Measurements from ENCODE around the gene KIAA0513.

Gene KIAA0513

GRCh38 chr16:85078952-85079351 is 51.4 kb downstream of the KIAA0513 start:
- Histone ChIP-seq H3K36me3 (ENCODE audit: control insufficient read depth, insufficient read depth, low read length) (peaks cover 5% of the 10 kb centered on the region), H3K4me3 (replicated peaks; ENCODE audit: low read depth, low read length) (no peak overlapping the region), H3K27me3 (replicated peaks; ENCODE audit: control insufficient read depth, insufficient read depth, low read length) (no peaks in the 10 kb centered on the region)
- no peak for DNase-seq (ENCODE audit: extremely low read depth, insufficient read length)
- no peak for TF ChIP-seq CTCF (IDR thresholded peaks at IDR 0.05; ENCODE audit: insufficient read depth, low read length, poor library complexity, severe bottlenecking)

GRCh38 chr16:85079785-85080570 is 52.4 kb downstream of the KIAA0513 start:
- Histone ChIP-seq H3K36me3 (ENCODE audit: control insufficient read depth, insufficient read depth, low read length) (peaks cover 5% of the 10 kb centered on the region), H3K4me3 (replicated peaks; ENCODE audit: low read depth, low read length) (no peak overlapping the region), H3K27me3 (replicated peaks; ENCODE audit: control insufficient read depth, insufficient read depth, low read length) (no peaks in the 10 kb centered on the region)
- no peak for DNase-seq (ENCODE audit: extremely low read depth, insufficient read length)
- no peak for TF ChIP-seq CTCF (IDR thresholded peaks at IDR 0.05; ENCODE audit: insufficient read depth, low read length, poor library complexity, severe bottlenecking)

GRCh38 chr16:85081038-85081437 is 53.4 kb downstream of the KIAA0513 start:
- Histone ChIP-seq H3K4me3 (replicated peaks; ENCODE audit: low read depth, low read length) (no peak overlapping the region), H3K27me3 (replicated peaks; ENCODE audit: control insufficient read depth, insufficient read depth, low read length) (no peaks in the 10 kb centered on the region), H3K36me3 (ENCODE audit: control insufficient read depth, insufficient read depth, low read length) (peaks cover 5% of the 10 kb centered on the region)
- DNase-seq (ENCODE audit: extremely low read depth, insufficient read length), result no peak
- TF ChIP-seq CTCF (IDR thresholded peaks at IDR 0.05; ENCODE audit: insufficient read depth, low read length, poor library complexity, severe bottlenecking), result no peak

GRCh38 chr16:85081765-85082164 is 54.2 kb downstream of the KIAA0513 start:
- Histone ChIP-seq H3K4me3 (replicated peaks; ENCODE audit: low read depth, low read length) (no peak overlapping the region), H3K36me3 (ENCODE audit: control insufficient read depth, insufficient read depth, low read length) (no peaks in the 10 kb centered on the region; the same call in 1 of the 2 replicates), H3K27me3 (replicated peaks; ENCODE audit: control insufficient read depth, insufficient read depth, low read length) (no peaks in the 10 kb centered on the region)
- TF ChIP-seq CTCF (IDR thresholded peaks at IDR 0.05; ENCODE audit: insufficient read depth, low read length, poor library complexity, severe bottlenecking), result no peak
- DNase-seq (ENCODE audit: extremely low read depth, insufficient read length), result no peak

GRCh38 chr16:85082173-85083050 is 54.8 kb downstream of the KIAA0513 start:
- TF ChIP-seq CTCF (IDR thresholded peaks at IDR 0.05; ENCODE audit: insufficient read depth, low read length, poor library complexity, severe bottlenecking), result no peak
- Histone ChIP-seq H3K36me3 (ENCODE audit: control insufficient read depth, insufficient read depth, low read length) (no peaks in the 10 kb centered on the region), H3K4me3 (replicated peaks; ENCODE audit: low read depth, low read length) (no peak overlapping the region), H3K27me3 (replicated peaks; ENCODE audit: control insufficient read depth, insufficient read depth, low read length) (no peaks in the 10 kb centered on the region)
- peak; percentile 66 for DNase-seq (ENCODE audit: extremely low read depth, insufficient read length)
